Measurements from ENCODE around the gene LRRC74A.

DNA sequence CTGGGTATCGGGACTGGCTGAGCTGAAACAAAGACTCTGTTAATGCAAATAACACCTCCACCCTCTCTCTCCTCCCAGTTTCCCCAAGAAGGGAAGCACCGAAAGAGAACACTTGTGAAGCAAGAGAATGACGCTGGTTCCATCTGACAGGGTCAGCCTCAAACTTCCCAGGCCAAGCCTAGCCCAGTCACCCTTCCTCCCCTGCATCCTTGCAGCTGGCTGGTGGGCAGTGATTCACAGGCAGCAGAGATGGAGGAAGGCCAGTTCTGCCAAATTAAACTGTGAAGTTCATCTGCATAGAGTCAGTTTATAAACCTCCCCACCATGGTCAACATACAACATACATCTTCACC lies 2.8 kb downstream of the LRRC74A start:
- TF ChIP-seq CTCF (IDR thresholded peaks at IDR 0.05; ENCODE audit: low read depth, low read length), result no peak
- TF ChIP-seq EZH2phosphoT487 (IDR thresholded peaks at IDR 0.05; ENCODE audit: low read depth), result no peak

All from OCI-LY3 (cell line).